Measurements from ENCODE around the gene GOLGA2.

- TF ChIP-seq CTCF (IDR thresholded peaks at IDR 0.05 in 4 of 5, conservative IDR thresholded peaks at IDR 0.05 in 1 of 5) (no peak), POLR2A (IDR thresholded peaks at IDR 0.05) (no peak)
Measured at GRCh38 chr9:128288273-128289004, 12.6 kb upstream of the GOLGA2 start.
